HCT116 (cell line): ENCODE data around the gene GPR62. TPM values are rescaled to one million over a fixed set of nuclear protein-coding genes. Genes with fewer than 3 reads are reported as not detected.

Experiments
- ATAC-seq: fragments of 200-7000 bp; cut with Tn5 transposase; 2 replicates; pipeline ENCODE4 v1.9.1; 2020; ENCODE audit warnings: mild to moderate bottlenecking, moderate library complexity
- BruUV-seq: library from RNA; stranded (reverse); fragments of 400-500 nt; replicated peaks from 2 replicates; lab custom pipeline; 2021; lab: Mats Ljungman, UMichigan
- CTCF ChIA-PET: fragments of 300-600 bp; sonication (Branson Sonifier 250); formaldehyde crosslinking; loops from one replicate; lab custom pipeline; 2021; ENCODE audit warnings: antibody characterized with exemption; lab: Charles Lee
- POLR2A ChIA-PET: fragments of 300-600, 350-600 bp; sonication (Branson Sonifier 250); formaldehyde crosslinking; loops from one replicate; lab custom pipeline; 2021; ENCODE audit warnings: antibody characterized with exemption; lab: Charles Lee
- RAD21 ChIA-PET, 2 experiments: fragments of 300-600 bp; sonication (Branson Sonifier 250); formaldehyde crosslinking; loops; one replicate each; lab custom pipeline; 2023; ENCODE audit warnings: low total read pairs in 2 of 2; ENCODE audit not compliant: uncharacterized antibody in 2 of 2, unreplicated experiment in 2 of 2, low non-redundant PET in 1 of 2; lab: Charles Lee
- DNase-seq: peaks from one replicate; pipeline ENCODE4 v3.0.0-alpha.2; 2010; ENCODE audit warnings: low read depth, low spot score
- H2AFZ ChIP-seq: fragments of 200-600 bp; shearing (Covaris generic), sonication (generic); 2 replicates; pipeline ENCODE4 v1.6.1; 2017; ENCODE audit warnings: low read depth, mixed run types, mixed read lengths, antibody characterized with exemption, low read length; ENCODE audit not compliant: poor library complexity, severe bottlenecking
- H3K27ac ChIP-seq: 2 replicates; pipeline ENCODE4 v1.5.1; 2012; ENCODE audit warnings: low read depth, low read length
- H3K27me3 ChIP-seq: fragments of 200-600 bp; sonication (generic); 2 replicates; pipeline ENCODE4 v1.6.1; 2016; ENCODE audit warnings: mixed run types, low read length, mixed read lengths; ENCODE audit not compliant: insufficient read depth
- H3K36me3 ChIP-seq, 2 experiments: fragments of 200-500 bp in 1 of 2; fragments of 200-600 bp in 1 of 2; sonication (Bioruptor generic) in 1 of 2; sonication (generic) in 1 of 2; 2 replicates each; pipeline versions ENCODE4 v1.5.1 to v1.6.1; 2014 to 2016; ENCODE audit warnings: low read length in 2 of 2, inconsistent platforms in 1 of 2, mixed read lengths in 1 of 2, mixed run types in 1 of 2; ENCODE audit not compliant: insufficient read depth in 2 of 2, control insufficient read depth in 1 of 2
- H3K4me1 ChIP-seq, 2 experiments: fragments of 200-600 bp in 1 of 2; sonication (generic) in 1 of 2; 2 replicates each; pipeline versions ENCODE4 v1.5.1 to v1.6.1; 2012 to 2017; ENCODE audit warnings: low read length in 2 of 2, inconsistent platforms in 1 of 2, mild to moderate bottlenecking in 1 of 2, mixed read lengths in 1 of 2, mixed run types in 1 of 2, moderate library complexity in 1 of 2; ENCODE audit not compliant: insufficient read depth in 2 of 2, control insufficient read depth in 1 of 2
- H3K4me2 ChIP-seq: fragments of 200-600 bp; sonication (generic); 2 replicates; pipeline ENCODE4 v1.6.1; 2017; ENCODE audit warnings: mixed run types, low read length, mixed read lengths
- H3K4me3 ChIP-seq, 2 experiments: fragments of 200-600 bp in 1 of 2; sonication (generic) in 1 of 2; replicated peaks in 1 of 2; 2 replicates each; pipeline ENCODE4 v1.5.1; 2011 to 2016; ENCODE audit warnings: low read length in 2 of 2, control low read depth in 1 of 2, low read depth in 1 of 2, mild to moderate bottlenecking in 1 of 2, mixed read lengths in 1 of 2, mixed run types in 1 of 2
- H3K79me2 ChIP-seq: fragments of 200-600 bp; sonication (generic); 2 replicates; pipeline ENCODE4 v1.6.1; 2017; ENCODE audit warnings: mild to moderate bottlenecking, mixed run types, low read length, moderate library complexity, mixed read lengths; ENCODE audit not compliant: insufficient read depth
- H3K9ac ChIP-seq: fragments of 200-600 bp; sonication (generic); 2 replicates; pipeline ENCODE4 v1.6.1; 2016; ENCODE audit warnings: low read length, mixed read lengths
- H3K9me2 ChIP-seq: fragments of 200-600 bp; sonication (generic), shearing (Covaris generic); 2 replicates; pipeline ENCODE4 v1.6.1; 2017; ENCODE audit warnings: mixed run types, mild to moderate bottlenecking, moderate library complexity; ENCODE audit not compliant: insufficient read depth
- H3K9me3 ChIP-seq, 2 experiments: fragments of 200-500 bp in 1 of 2; fragments of 200-600 bp in 1 of 2; sonication (Bioruptor generic) in 1 of 2; sonication (generic) in 1 of 2; 2 replicates each; pipeline ENCODE4 v1.6.1; 2014 to 2017; ENCODE audit warnings: low read length in 2 of 2, mixed read lengths in 2 of 2, inconsistent platforms in 1 of 2, low read depth in 1 of 2, mild to moderate bottlenecking in 1 of 2, mixed run types in 1 of 2, moderate library complexity in 1 of 2; ENCODE audit not compliant: control insufficient read depth in 1 of 2, insufficient read depth in 1 of 2
- H4K20me1 ChIP-seq: fragments of 200-600 bp; sonication (generic), shearing (Covaris generic); 2 replicates; pipeline ENCODE4 v1.6.1; 2017; ENCODE audit warnings: mixed run types, mild to moderate bottlenecking, moderate library complexity; ENCODE audit not compliant: insufficient read depth
- EGR1 ChIP-seq: IDR thresholded peaks from 2 replicates; pipeline ENCODE4 v1.6.1; 2012; ENCODE audit warnings: low read depth
- ELF1 ChIP-seq: IDR thresholded peaks from 2 replicates; pipeline ENCODE4 v1.6.1; 2012; ENCODE audit warnings: low read depth, borderline replicate concordance
- EZH2 ChIP-seq: fragments of 200-600 bp; sonication (generic); IDR thresholded peaks from 2 replicates; pipeline ENCODE4 v1.6.1; 2017; ENCODE audit warnings: antibody characterized with exemption, mixed run types
- EZH2phosphoT487 ChIP-seq: fragments of 200-600 bp; IDR thresholded peaks from 2 replicates; pipeline ENCODE4 v1.6.1; 2018; ENCODE audit warnings: antibody characterized with exemption, borderline replicate concordance
- JUND ChIP-seq: IDR thresholded peaks from 2 replicates; pipeline ENCODE4 v1.6.1; 2012
- MAX ChIP-seq: IDR thresholded peaks from 2 replicates; pipeline ENCODE4 v1.6.1; 2012
- POLR2A ChIP-seq: IDR thresholded peaks from 2 replicates; pipeline ENCODE4 v1.7.0; 2011; ENCODE audit warnings: borderline replicate concordance; ENCODE audit not compliant: insufficient read depth, insufficient read length; ENCODE audit errors: extremely low read depth
- RAD21 ChIP-seq: IDR thresholded peaks from 2 replicates; pipeline ENCODE4 v1.6.1; 2012; ENCODE audit warnings: low read depth, mild to moderate bottlenecking
- REST ChIP-seq: IDR thresholded peaks from 2 replicates; pipeline ENCODE4 v1.6.1; 2012; ENCODE audit warnings: low read depth
- SP1 ChIP-seq: IDR thresholded peaks from 2 replicates; pipeline ENCODE4 v1.6.1; 2012; ENCODE audit warnings: low read depth
- SRF ChIP-seq: IDR thresholded peaks from 2 replicates; pipeline ENCODE4 v1.6.1; 2012; ENCODE audit warnings: low read depth
- TCF7L2 ChIP-seq: IDR thresholded peaks from 2 replicates; pipeline ENCODE4 v1.7.0; 2011; ENCODE audit warnings: borderline replicate concordance, inconsistent platforms; ENCODE audit not compliant: insufficient read depth, insufficient read length; ENCODE audit errors: extremely low read depth
- YY1 ChIP-seq: IDR thresholded peaks from 2 replicates; pipeline ENCODE4 v1.6.1; 2011; ENCODE audit warnings: low read length, low read depth, moderate library complexity, mild to moderate bottlenecking; ENCODE audit not compliant: insufficient replicate concordance; ENCODE audit errors: extremely low read depth
- ZBTB33 ChIP-seq: IDR thresholded peaks from 2 replicates; pipeline ENCODE4 v1.6.1; 2011; ENCODE audit warnings: mild to moderate bottlenecking, low read length, moderate library complexity; ENCODE audit not compliant: insufficient replicate concordance; ENCODE audit errors: extremely low read depth
- ZFX ChIP-seq: fragments of 450-650 bp; IDR thresholded peaks from 2 replicates; pipeline ENCODE4 v1.6.1; 2017
- ZNF274 ChIP-seq: fragments of 200-500 bp; sonication (Bioruptor generic); IDR thresholded peaks from 2 replicates; pipeline ENCODE4 v1.6.1; 2014; ENCODE audit warnings: mild to moderate bottlenecking, low read depth, low read length, inconsistent platforms
- intact Hi-C: fragments of 100-400 bp; cut with micrococcal nuclease; formaldehyde crosslinking; loops from 2 replicates; pipeline ENCODE4 v1.10.0; 2022
- total RNA-seq: library from RNA; stranded (reverse); gene quantifications from one replicate; pipeline ENCODE4 v1.2.1, GENCODE V29; 2021; ENCODE audit not compliant: unreplicated experiment

GPR62 gene
- total RNA-seq, 1 experiment from 2014 or later, result not detected

- H3K4me1 ChIP-seq, result peaks cover 23 to 29% of the 10 kb centered on the region in 2 experiments
- POLR2A ChIA-PET, result no interaction called here
- no peak for TF ChIP-seq JUND
- TF ChIP-seq ZFX, result no peak
- TF ChIP-seq ELF1, result no peak
- TF ChIP-seq YY1, result no peak
- TF ChIP-seq RAD21, result no peak
- no peak for TF ChIP-seq EZH2
- TF ChIP-seq ZNF274, result no peak
- no peak for TF ChIP-seq POLR2A
- TF ChIP-seq MAX, result no peak
- no peak for TF ChIP-seq REST
- TF ChIP-seq EZH2phosphoT487, result no peak
- no peak for TF ChIP-seq SP1
- no peak for TF ChIP-seq SRF
- TF ChIP-seq TCF7L2, result no peak
- no peak for TF ChIP-seq ZBTB33
- TF ChIP-seq EGR1, result no peak
- H3K79me2 ChIP-seq, result peaks cover 51% of the 10 kb centered on the region
- H3K4me3 ChIP-seq, result no peak overlapping the region
- H3K36me3 ChIP-seq, result peaks cover 23 to 51% of the 10 kb centered on the region in 2 experiments
- no peaks in the 10 kb centered on the region for H3K9me2 ChIP-seq
- intact Hi-C loops, result no loop called here
- ATAC-seq, result no peak
- H3K27ac ChIP-seq, result no peak overlapping the region
- no TSS peak for BruUV-seq
- RAD21 ChIA-PET, result no interaction called here
- no peak overlapping the region for H2AFZ ChIP-seq
- H3K9me3 ChIP-seq, result no peaks in the 10 kb centered on the region
- H3K9ac ChIP-seq, result no peak overlapping the region
- CTCF ChIA-PET, result no interaction called here
- 0 out of 2 replicates have a peak, but pooled peaks cover 4% of the 10 kb centered on the region for H4K20me1 ChIP-seq
- DNase-seq, result no peak
- no peak overlapping the region for H3K4me2 ChIP-seq
- no peaks in the 10 kb centered on the region for H3K27me3 ChIP-seq
Measured at GRCh38 chr3:51938780-51939425, 16.3 kb upstream of the GPR62 start.
